ENCODE measurements around the gene PCDH9.

Gene PCDH9

DNA sequence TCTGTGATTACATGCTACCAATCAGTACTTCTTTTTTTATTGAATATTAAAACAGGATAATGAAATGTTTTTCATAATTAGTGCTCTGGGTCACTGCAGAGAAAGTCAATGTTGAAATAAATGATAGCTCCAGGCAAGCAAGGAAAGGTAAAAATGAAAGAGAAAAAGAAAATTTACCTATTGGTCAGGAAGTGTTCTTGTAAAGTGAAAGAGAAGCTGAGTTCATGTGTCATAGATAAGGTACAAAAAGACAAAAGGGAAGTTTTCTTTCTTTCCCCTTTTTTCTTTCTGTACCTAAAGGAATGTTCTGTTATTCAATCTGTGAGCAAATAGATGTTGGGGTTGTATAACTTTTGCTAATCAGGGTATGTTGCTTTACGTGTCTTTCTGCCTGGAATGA is 197.0 kb downstream of the PCDH9 start:
- no peak for DNase-seq (ENCODE audit: low spot score)

DNA sequence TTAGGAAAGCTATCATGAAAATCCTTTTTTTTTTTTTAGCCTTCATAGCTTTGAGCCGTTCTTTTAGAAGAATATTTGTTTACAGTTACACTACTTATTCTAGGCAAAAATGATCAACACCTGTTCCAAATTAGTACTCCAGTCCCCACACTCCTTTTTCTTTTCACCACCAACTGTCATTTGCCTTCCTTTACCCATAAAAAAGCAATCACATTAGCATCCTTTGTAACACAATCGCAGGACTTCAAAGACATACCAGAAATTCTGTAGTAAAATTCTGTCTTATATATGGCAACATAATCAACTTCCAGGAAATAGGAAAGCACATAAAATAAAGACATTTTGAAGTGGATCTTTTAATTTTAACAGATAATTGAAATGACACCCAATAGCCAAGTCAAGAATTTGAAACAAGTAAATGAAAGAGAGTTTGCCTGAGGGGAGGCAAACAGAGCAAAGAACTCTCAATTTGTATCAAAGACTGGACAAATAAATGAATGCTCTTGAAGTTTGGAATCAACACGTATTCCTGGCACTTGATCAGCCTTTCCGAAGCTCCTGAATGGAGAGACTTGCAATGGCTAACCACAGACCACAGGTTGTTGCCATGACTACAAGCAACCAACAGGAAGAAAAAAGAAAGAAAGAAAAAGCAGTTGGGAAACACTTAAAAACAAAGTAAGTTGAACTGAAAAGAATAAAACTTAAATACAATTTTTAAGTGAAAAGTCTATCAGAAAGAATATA is 206.8 kb downstream of the PCDH9 start:
- no peak for DNase-seq (ENCODE audit: low spot score)

DNA sequence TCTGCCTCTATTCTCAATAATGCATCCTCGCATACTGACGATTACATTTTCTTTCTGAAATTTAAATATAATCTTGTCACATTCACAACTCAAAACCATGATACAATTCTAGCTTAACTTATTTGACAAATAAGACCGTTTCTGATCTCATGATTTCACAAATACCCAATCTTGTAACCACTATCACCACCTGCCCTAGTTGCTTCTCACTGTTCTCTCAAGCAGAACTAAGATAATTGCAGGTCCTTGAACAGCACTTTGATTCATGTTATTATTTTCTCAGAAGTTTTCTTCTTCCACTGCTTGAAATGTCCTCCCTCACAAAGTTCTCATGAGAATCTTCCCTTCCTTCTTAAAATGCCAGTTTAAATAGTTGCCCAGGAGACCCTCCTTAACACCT is 211.4 kb downstream of the PCDH9 start:
- no peak for DNase-seq (ENCODE audit: low spot score)

DNA sequence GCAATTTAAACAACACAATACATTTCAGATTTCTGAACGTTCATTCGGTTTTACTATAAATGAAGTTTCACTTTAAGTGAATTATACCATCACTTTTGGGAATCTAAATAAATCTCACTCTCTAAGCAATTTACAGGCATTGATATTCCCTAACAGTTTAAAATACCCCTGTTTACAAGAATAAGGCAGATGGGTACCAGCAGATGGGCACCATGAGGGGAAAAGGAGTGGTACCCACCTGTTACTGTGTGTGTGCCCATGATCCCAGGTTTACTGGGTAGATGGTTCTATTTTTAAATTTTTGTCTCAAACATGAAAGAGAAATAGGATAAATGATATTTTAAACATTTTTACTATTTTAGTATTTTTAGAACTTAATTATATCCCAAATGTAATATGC is 212.9 kb downstream of the PCDH9 start:
- DNase-seq (ENCODE audit: low spot score): no peak

DNA sequence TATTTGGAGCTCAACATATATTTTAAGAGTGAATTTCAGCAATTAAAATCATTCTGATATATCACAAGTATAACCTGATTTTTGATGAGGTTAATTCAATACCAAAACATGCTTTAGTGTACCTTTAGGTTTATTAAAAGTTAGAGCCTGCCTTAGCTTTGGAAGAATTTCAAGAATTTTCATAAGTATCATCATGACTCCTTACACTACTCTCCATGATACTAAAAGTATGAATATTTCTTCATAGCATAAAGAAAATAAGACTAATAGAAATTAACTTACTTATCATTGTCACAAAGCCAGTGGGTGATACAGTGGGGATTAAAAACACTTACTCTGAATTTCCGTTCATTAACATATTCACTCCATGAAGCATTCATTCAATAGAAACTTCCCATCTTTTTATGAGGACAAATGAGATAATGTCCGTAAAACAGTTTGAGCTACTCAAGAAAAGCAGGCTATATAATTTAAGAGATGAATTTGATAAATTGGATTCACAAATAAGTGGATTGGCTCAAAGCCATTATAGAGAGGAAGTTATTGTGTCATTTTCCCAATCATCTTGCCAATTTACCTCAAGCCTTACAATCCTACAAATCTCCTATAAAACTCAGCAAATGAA is 214.0 kb downstream of the PCDH9 start:
- DNase-seq (ENCODE audit: low spot score): no peak

DNA sequence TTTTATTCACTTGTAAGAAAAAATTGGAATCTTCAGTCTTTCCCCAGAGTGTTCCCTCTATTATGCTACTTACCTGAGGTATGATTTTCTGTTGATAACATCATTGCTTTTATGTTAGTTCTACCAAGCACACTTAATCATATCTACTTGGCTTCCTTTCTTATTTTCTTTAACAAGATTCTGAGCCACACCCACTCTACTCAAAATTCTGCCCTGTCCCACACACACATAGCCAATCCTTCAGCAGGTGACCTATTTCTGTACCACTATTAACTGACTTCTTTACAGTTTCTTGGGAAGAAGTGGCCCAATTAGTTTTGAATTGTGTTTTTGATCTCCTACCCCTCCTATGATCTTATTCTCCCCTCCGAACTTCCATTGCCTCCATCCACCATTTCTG is 215.7 kb downstream of the PCDH9 start:
- no peak for DNase-seq (ENCODE audit: low spot score)

DNA sequence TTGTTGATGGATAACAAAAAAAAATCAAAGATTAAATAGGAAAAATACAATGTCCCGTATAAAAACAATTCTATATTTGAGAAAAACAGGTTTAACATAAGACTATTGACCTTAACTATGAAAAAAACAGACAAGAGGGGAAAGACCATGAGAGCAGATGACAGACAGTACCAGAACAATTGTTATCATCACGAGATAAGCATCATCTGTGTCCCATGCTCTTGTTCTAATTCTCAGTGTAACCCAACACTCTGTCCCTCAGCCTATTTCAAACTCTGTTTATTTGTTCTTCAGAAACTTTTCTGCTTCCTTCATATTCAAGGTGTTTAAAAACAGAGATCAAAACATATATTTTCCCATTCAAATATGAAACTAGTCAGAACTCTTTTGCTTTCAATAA is 216.4 kb downstream of the PCDH9 start:
- no peak for DNase-seq (ENCODE audit: low spot score)

DNA sequence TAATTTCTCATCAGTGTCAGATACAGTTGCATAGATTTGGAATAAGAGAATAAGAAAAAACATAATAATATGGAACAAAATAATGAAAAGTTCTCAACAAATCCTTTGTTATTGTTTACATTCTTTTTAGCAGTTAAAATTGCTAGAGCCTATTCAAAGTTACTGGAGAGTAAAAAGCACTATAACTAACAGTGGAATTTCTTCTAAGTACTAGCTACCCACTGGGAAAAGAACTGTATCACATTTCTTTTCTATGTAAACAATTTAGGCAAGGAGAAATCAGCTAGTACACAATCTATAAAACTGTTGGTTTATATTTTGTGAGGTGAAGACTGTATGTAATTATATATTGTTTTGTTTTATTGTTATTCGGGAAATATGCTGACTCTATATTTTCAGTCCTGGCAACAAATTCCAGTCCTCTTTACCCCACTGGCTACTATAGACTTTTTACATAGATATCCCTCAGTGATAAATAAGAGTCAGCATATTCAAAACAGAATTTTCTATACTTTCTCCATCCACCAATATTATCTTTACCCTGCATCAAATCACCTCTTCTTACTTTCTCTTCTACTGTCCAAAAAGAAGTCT is 222.0 kb downstream of the PCDH9 start:
- DNase-seq (ENCODE audit: low spot score): no peak

DNA sequence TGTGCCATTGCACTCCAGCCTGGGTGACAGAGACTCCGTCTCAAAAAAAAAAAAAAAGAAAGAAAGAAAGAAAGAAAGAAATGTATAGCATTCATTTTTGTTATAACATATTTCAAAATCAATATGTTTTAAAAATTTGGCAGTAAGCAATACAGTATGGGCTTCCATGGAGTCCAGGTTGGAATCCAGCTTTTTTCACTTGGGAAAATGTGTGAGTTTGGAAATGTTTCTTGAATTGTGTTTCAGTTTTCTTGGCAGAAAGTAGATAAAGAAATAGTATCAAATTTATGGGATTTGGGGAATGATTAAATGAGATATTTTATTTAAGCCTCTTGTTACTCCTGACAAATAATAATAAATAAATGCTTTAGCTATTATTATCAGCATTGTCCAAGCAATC is 225.6 kb downstream of the PCDH9 start:
- no peak for DNase-seq (ENCODE audit: low spot score)

DNA sequence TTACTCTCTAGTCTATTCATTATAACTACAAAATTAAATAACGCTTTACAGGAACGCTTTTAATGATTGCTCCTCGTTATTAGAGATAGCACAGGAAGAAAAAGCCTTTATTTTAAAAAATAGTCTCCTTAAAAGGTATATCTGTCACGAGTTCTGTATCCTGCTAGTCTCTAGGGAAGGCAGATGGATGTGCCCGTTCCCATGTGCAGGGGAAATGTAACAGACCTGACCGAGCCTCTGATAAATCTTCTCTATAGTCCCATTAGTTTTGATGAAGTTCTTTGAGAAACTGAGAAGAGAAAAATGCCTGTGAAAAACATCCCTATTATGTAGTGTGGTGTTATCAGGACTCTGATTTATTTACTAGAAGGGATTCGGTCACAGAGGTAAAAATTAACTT is 226.4 kb downstream of the PCDH9 start:
- no peak for DNase-seq (ENCODE audit: low spot score)

DNA sequence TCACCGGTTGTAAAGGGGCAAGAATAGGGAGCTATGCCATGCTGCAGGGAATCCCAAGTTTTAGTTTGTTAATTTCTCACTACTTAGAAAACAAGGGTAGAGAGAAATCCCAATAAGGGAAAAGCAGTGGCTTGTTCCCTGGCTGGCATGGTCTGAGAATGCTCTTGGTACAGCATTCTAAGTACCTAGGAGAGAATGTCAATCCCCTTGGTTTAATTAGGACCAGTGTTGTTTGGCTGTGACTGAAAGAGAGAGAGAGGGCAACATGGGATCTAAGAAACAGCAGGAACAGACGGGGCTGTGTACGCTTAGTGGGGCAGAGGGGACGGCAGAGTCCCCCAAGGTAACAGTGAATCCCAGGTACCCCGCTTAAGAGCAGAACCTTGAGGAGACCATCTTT is 228.8 kb downstream of the PCDH9 start:
- DNase-seq (ENCODE audit: low spot score): no peak

DNA sequence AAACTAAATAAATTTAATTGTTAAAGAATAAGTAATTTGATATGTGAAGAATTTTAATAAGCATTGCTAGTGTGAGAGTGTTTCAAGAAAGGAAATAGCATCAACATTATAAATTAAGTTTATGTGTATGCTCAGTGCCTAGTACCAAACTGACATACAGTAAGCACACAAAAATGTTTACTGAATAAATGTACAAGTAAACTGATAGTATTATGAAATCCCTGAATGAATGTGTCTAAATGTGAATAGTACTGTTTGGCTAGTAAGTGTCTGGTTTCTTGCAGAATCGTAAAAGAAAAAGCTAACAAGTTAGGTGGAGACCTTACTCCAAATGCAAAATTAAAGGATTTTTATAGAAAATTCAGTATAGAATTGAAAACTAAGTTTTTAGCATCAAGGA is 233.6 kb downstream of the PCDH9 start:
- no peak for DNase-seq (ENCODE audit: low spot score)

DNA sequence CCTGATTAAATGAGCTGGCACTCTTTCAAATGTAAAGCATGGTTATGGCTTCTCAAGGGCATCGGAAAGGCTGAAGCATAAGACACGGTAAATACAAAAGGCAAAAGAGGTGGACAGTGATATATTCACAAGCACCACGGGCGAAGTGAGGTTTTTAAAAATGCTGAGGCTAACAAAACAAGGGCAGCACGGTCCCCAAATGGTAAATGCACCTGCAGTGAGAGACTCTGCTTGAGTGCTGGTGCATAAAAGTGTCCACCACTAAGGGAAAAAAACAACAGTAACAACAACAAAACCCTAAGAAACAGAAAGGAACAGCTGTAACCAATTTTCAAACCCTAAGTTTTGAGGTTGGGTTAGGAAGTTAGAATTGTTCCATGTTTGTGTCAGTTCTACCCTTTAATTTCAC is 234.9 kb downstream of the PCDH9 start:
- DNase-seq (ENCODE audit: low spot score): no peak

DNA sequence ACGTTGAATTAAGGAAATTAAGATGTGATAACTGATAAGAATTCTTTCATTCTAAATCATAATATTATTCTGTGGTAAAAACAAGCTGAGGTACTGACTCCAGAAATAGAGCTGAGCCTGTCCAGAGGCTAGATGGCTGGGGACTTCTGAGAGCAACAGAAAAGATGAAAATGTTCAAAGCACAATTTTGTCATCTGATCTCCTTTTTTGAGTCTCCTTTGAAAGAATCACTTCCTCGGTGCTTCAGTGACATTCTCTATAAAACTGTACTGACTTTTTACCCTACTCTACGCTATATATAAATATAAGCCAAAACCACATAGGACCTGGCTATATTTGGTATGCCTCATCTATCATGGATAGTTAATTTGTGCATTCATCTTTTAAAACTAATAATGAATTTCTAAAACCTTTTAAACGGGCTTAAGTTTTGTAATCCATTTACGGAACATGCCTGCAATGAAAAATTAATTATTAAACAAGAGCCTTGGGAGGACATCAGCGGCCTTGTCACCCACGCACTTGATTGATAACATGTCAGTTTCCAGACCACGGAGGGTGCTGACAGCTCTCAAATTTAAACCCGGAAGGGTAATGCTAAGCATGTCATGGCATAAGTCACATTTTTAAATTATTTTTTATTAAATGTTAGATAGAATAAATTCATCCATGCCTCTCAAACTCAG is 235.5 kb downstream of the PCDH9 start:
- DNase-seq (ENCODE audit: low spot score): no peak

DNA sequence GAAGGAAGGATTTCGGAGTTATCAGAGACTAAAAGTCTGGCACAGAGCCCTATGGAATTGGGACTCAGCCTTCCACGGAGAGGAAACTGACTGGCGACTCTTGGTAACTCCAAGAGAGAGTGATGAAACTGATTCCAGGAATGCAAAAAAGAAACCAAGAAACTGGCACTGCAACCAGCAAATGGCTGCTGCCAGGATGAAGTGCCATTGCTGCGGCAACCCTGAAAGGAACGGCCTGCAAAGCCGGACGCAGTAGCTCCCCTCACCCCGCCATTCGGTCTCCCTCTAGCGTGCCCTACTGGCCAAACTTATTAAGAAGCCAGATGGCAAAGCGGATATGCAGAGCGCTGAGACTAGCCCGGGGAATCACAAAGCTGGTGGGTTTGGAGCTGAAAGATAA is 236.0 kb downstream of the PCDH9 start:
- DNase-seq (ENCODE audit: low spot score): peak; percentile 7

DNA sequence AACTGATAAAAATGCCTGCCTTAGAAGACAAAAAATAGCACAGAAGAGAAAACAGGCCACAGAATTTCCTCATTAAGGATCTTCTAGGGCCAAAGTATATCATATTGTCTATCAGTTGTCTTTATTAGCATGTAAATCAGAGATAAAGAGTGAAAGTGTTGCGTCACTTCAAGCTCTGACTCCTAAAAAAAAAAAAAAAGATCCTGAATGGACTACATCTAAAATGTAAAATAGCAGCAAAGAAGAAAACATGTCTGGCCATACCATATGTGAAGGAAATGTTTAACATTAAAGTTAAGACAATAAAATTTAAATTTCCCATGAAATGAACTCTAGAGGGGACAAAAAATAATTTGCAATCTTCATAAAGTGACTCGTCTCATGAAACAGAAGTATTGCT is 237.4 kb downstream of the PCDH9 start:
- DNase-seq (ENCODE audit: low spot score): no peak

DNA sequence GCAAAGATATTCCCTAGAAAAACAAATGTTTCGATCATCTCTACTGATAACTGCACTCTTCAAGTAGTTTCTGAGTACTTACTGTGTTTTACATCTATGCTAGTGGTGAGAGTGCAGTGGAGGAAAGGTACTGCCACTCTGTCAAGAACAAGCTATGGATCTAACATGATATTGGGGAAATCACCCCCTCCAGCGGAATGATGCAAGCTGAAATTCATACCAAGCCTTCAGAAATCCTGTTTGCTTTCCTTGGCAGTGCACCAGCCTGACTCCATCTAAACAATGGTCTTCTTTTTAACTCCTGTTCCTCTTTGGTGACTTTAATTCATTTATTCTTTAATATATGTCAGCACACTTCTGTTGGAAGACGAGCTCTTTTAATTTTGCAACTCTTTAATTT is 238.0 kb downstream of the PCDH9 start:
- DNase-seq (ENCODE audit: low spot score): no peak

DNA sequence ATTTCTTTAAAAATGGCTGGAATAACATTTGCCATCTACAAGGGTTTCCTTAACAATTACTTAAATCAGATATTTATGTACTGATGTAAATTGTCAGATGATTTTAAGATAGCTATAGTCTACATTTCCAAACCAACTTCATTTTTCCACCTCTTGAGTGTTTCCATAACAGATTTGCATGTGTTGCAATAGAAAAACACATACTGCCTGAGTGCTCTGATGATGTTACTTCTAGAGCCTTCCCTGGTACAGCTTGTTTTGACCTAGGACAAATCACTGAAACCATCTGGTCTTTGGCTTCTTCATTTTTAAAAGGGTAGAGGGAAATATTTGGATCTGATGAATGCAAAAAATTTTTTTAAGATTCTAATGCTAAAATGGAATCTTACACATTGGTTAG is 245.9 kb downstream of the PCDH9 start:
- no peak for DNase-seq (ENCODE audit: low spot score)

DNA sequence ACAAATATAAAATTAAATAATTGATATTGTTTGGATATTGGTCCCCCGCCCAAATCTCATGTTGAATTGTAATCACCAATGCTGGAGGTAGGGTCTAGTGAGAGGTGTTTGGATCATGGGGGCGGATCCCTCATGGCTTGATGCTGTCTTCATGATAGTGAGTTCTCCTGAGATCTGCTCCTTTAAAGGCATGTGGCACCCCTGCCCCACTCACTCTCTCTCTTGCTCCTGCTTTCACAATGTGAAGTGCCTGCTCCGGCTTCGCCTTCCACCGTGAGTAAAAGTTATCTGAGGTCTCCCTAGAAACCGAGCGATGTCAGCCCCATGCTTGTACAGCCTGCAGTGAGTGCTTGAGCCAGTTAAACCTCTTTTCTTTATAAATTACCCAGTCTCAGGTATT is 248.2 kb downstream of the PCDH9 start:
- DNase-seq (ENCODE audit: low spot score): no peak

DNA sequence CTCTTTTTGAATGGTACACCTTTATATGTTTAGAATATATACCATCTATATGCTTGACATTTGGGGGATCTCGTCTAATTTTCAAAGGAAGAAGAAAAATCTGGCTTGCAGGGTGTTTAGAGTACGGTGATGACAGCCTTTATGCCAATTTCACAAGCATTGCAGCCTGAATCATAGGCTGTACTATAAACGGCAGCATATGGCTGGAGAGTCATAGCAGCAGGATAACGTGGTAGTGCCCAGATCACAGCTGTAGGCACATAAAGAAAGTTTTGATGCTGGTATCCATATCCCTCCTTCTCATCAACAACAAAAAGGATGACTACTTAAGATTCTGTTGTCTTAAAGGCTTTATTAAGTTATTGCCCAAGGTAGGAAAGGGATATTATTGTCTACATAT is 253.0 kb downstream of the PCDH9 start:
- DNase-seq (ENCODE audit: low spot score): no peak

DNA sequence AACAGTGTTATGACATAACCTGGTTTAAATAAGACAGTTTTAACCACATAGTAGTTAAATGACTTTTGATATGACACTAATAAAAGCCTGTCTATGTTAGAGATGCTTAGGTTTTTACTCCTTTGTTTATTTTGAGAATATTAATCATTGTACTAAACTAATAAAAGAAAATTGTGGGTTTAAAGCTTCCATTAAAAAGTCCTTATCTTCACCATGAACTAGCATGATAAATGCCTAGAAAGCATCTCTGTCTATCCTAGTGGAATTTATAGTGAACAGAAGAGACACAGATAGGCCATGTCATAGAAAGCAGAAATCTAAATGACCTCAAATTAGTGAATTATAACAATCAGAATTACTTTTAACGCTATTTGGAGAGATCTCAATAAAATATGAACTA is 255.2 kb downstream of the PCDH9 start:
- no peak for DNase-seq (ENCODE audit: low spot score)

DNA sequence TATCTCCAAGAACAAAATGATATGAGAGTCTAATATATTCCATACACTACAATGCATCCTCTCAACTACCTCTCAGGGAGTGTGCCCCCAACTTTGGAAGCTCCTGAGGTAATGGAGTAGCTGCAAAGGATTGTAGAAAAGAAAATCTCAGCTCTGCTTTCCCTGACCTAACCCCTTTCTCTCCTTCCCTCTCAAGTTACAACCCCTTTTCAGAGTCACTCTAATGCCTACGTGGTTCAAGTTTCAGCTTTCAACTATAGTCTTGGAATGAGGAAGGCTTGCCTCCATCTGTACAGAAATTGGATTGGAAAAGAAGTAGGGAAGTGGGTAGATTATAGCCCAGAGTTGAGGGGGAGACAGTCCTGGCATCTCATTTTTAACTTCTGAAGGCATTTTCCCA is 256.0 kb downstream of the PCDH9 start:
- DNase-seq (ENCODE audit: low spot score): no peak

DNA sequence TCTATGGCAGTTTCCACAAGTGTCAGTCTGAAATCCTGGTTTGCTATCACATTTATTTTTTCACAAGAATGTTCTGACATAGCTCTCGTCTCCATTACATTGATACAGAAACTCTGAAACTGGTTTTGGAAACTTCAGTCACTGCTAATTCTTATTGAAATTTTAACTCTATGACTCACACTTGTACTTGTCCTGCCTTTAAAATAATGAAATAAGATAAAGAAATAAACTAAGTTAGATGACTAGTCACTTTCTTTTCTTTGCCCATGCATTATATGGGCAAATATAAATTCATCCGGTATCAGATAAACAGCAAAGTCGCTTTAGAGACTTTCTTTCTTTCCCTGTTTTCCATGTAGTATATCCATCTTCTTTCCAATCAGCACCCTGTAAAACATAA is 257.5 kb downstream of the PCDH9 start:
- no peak for DNase-seq (ENCODE audit: low spot score)
